Central memory CD8-positive, alpha-beta T cell (primary cell): Measurements from ENCODE around the gene PRPH2.
A peak's percentile ranks its signal among the peaks of the same experiment; 100 is the strongest.

ENCODE experiments used
- ATAC-seq: fragments of 150-1000 bp; cut with Tn5 transposase; replicated peaks from 2 replicates; pipeline ENCODE4 v1.10.0; 2022; ENCODE audit warnings: mild to moderate bottlenecking, moderate FRiP score, moderate number of reproducible peaks; ENCODE audit not compliant: poor library complexity, severe bottlenecking; ENCODE audit errors: extremely low read depth
- DNase-seq, 2 donors: peaks; one replicate each; pipeline ENCODE4 v3.0.0; 2021; ENCODE audit warnings: low spot score in 2 of 2
- H3K27ac Mint-ChIP-seq: one replicate; pipeline ENCODE4 v1.8.0; 2022; ENCODE audit warnings: low read depth, mild to moderate bottlenecking, moderate library complexity, mixed read lengths
- H3K27me3 Mint-ChIP-seq: one replicate; pipeline ENCODE4 v1.8.0; 2022; ENCODE audit warnings: mixed read lengths
- H3K36me3 Mint-ChIP-seq: one replicate; pipeline ENCODE4 v1.8.0; 2022; ENCODE audit warnings: mild to moderate bottlenecking, moderate library complexity, mixed read lengths; ENCODE audit not compliant: insufficient read depth
- H3K4me1 Mint-ChIP-seq: one replicate; pipeline ENCODE4 v1.8.0; 2022; ENCODE audit warnings: mixed read lengths
- H3K4me3 Mint-ChIP-seq: one replicate; pipeline ENCODE4 v1.8.0; 2022; ENCODE audit warnings: mild to moderate bottlenecking, moderate library complexity, mixed read lengths
- H3K9me3 Mint-ChIP-seq: one replicate; pipeline ENCODE4 v1.8.0; 2022; ENCODE audit warnings: mixed read lengths

Gene PRPH2

DNA sequence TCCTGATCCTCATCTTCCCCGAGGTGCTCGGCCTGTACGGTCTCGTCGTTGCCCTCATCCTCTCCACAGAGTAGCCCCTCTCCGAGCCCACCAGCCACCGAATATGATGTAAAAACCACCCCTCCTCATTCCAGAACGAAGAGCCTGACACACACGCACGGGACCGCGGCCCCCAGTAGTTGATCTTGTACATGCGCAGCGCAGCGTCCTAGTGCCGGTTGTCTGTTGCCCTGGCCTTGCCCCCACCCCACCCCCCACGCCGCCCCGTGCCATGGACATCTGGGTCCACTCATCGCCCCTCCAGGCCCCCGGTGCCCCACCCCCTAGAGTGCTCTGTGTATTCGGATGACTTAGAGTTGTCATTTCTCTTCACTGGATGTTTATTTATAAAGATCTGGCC is 5.2 kb upstream of the PRPH2 start:
- peaks cover 16% of the 10 kb centered on the region for H3K4me1 Mint-ChIP-seq
- no peak for DNase-seq
- ATAC-seq = no peak
- peak overlapping the region; percentile 91 for H3K27ac Mint-ChIP-seq
- no peaks in the 10 kb centered on the region for H3K27me3 Mint-ChIP-seq
- H3K36me3 Mint-ChIP-seq = peaks cover 2% of the 10 kb centered on the region
- no peaks in the 10 kb centered on the region for H3K9me3 Mint-ChIP-seq
- H3K4me3 Mint-ChIP-seq = peak overlapping the region; percentile 18

GRCh38 chr6:42727087-42727611 is 4.8 kb upstream of the PRPH2 start:
- H3K4me3 Mint-ChIP-seq = peak overlapping the region; percentile 79
- no peak for ATAC-seq
- H3K4me1 Mint-ChIP-seq = peaks cover 16% of the 10 kb centered on the region
- no peaks in the 10 kb centered on the region for H3K9me3 Mint-ChIP-seq
- peak overlapping the region; percentile 91 for H3K27ac Mint-ChIP-seq
- DNase-seq = no peak
- no peaks in the 10 kb centered on the region for H3K27me3 Mint-ChIP-seq
- H3K36me3 Mint-ChIP-seq = peaks cover 2% of the 10 kb centered on the region

DNA sequence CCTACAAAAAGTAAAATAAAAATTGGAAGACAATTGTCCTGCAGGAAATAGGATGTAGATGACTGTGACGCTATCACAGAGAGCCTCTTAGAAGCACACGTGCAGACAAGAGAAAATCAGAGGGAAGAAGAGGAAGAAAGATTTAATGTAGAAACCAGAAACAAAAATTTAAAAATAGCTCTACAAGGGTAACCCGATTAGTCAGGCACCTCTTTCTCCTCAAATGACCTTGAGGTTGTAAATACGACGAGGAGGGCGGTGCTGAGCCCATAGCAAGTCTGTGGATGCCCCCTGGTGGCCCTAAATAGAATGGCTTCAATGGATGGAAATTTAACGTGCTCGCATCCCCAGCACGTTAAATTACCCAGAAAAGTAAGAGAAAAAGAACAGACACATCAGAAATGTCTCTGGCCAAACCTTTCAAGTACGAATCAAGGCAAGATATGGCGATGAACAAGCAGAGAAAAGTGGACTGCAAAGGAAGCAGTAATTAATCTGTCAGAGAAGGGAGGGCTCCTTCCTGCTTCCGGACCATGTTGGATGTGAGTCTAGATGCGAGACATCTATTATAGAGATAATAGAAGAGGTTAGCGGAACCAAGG is 4.2 kb upstream of the PRPH2 start:
- Mint-ChIP-seq H3K9me3 (no peaks in the 10 kb centered on the region), H3K4me3 (peak overlapping the region; percentile 79), H3K27me3 (no peaks in the 10 kb centered on the region), H3K36me3 (no peaks in the 10 kb centered on the region), H3K27ac (peak overlapping the region; percentile 91), H3K4me1 (peaks cover 16% of the 10 kb centered on the region)
- peak; percentile 40 to 70 for DNase-seq
- ATAC-seq = peak; percentile 96

DNA sequence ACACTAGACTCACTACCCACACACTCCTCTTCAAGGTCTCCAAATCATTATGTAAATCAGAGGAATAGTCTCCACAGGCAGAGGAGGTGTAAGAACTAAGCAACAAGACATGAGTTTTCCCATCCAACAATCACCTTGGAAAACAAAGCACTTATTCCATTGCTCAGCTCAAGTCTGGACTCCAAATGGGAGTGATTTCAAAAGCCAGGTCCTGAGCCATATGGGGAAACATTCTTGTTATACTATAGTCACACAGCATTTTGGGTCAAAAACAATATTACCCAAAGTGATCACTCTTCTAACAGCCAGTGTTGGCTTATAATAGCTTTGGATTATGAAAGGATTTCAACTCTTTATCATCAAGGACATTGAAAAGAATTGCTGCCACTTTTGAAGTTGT is 3.6 kb upstream of the PRPH2 start:
- Mint-ChIP-seq H3K36me3 (no peaks in the 10 kb centered on the region), H3K27ac (peak overlapping the region; percentile 91), H3K9me3 (no peaks in the 10 kb centered on the region), H3K4me1 (peaks cover 16% of the 10 kb centered on the region), H3K27me3 (no peaks in the 10 kb centered on the region), H3K4me3 (peak overlapping the region; percentile 79)
- ATAC-seq = no peak
- no peak for DNase-seq

DNA sequence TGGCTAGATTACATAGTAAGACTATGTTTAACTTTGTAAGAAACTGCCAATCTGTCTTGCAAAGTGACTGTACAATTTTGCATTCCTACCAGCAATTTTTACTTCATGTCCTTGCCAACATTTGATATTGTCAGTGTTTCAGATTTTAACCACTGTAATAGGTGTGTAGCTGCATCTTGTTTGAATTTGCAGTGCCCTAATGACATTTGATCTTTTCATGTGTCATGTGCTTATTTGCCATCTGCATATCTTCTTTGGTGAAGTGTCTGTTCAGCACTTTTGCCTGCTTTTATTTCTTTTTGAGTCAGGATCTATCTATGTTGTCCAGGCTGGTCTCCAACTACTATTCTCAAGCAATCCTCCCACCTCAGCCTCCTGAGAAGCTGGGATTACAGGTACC is 2.4 kb upstream of the PRPH2 start:
- H3K27me3 Mint-ChIP-seq = no peaks in the 10 kb centered on the region
- H3K36me3 Mint-ChIP-seq = no peaks in the 10 kb centered on the region
- no peak overlapping the region for H3K27ac Mint-ChIP-seq
- DNase-seq (no peak), ATAC-seq (no peak)
- H3K9me3 Mint-ChIP-seq = no peaks in the 10 kb centered on the region
- H3K4me3 Mint-ChIP-seq = no peak overlapping the region
- peaks cover 16% of the 10 kb centered on the region for H3K4me1 Mint-ChIP-seq

GRCh38 chr6:42720739-42721138 is 1.7 kb downstream of the PRPH2 start:
- ATAC-seq (no peak), DNase-seq (no peak)
- H3K27ac Mint-ChIP-seq = no peak overlapping the region
- H3K4me3 Mint-ChIP-seq = no peak overlapping the region
- H3K27me3 Mint-ChIP-seq = no peaks in the 10 kb centered on the region
- H3K36me3 Mint-ChIP-seq = no peaks in the 10 kb centered on the region
- peaks cover under 1% of the 10 kb centered on the region for H3K4me1 Mint-ChIP-seq
- H3K9me3 Mint-ChIP-seq = no peaks in the 10 kb centered on the region

DNA sequence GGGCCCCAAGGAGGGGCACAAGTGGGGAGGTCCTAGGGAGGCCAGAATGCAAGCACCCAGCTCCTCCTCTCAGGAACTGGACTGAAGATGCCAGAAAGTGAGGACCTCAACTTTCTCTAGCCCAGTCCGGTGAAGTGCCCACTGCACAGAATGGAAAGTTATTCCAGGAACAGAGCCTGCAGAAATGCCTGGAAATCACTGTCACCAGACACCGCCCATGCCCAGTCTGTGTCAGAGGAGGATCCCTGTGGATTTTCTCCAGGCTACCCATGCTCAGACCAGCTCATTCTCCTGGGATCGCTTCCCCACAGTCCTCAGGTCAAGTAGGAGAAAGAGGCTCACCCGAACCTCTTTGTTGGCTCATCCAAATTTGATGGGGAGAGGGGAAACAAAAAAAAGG is 6.5 kb downstream of the PRPH2 start:
- H3K27ac Mint-ChIP-seq = no peak overlapping the region
- no peaks in the 10 kb centered on the region for H3K27me3 Mint-ChIP-seq
- no peak overlapping the region for H3K4me3 Mint-ChIP-seq
- H3K9me3 Mint-ChIP-seq = no peaks in the 10 kb centered on the region
- ATAC-seq (no peak), DNase-seq (no peak)
- H3K4me1 Mint-ChIP-seq = no peaks in the 10 kb centered on the region
- H3K36me3 Mint-ChIP-seq = no peaks in the 10 kb centered on the region

DNA sequence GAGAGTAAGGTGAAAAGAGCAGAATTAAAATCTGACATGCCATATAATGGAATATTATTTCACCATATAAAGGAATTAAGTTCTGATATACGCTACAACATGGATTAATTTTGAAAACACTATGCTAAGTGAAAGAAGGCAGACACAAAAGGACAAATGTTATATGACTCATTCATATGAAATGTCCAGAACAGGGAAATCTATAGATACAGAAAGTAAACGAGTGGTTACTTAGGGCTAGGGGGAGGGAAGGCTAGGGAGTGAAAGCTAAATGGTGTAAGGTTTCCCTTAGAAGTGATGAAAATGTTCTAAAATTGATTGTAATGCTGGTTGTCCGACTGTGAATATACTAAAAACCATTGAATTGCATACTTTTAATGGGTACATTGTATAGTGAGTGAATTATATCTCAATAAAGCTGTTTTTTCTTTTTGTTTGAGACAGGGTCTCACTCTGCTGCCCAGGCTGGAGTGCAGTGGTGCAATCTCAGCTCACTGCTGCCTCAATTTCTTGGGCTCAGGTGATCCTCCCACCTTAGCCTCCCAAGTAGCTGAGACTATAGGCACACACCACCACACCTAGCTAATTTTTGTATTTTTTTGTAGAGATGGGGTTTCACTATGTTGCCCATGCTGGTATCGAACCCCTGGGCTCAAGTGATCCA is 8.2 kb downstream of the PRPH2 start:
- H3K27ac Mint-ChIP-seq = no peak overlapping the region
- H3K27me3 Mint-ChIP-seq = no peaks in the 10 kb centered on the region
- H3K9me3 Mint-ChIP-seq = no peaks in the 10 kb centered on the region
- H3K4me3 Mint-ChIP-seq = no peak overlapping the region
- no peaks in the 10 kb centered on the region for H3K36me3 Mint-ChIP-seq
- no peak for ATAC-seq
- no peaks in the 10 kb centered on the region for H3K4me1 Mint-ChIP-seq
- no peak for DNase-seq

- no peak overlapping the region for H3K27ac Mint-ChIP-seq
- DNase-seq (no peak), ATAC-seq (no peak)
- H3K27me3 Mint-ChIP-seq = no peaks in the 10 kb centered on the region
- no peak overlapping the region for H3K4me3 Mint-ChIP-seq
- no peaks in the 10 kb centered on the region for H3K4me1 Mint-ChIP-seq
- no peaks in the 10 kb centered on the region for H3K36me3 Mint-ChIP-seq
- H3K9me3 Mint-ChIP-seq = no peaks in the 10 kb centered on the region
Observed at GRCh38 chr6:42711930-42712329, 10.5 kb downstream of the PRPH2 start.

GRCh38 chr6:42710316-42710715 is 12.1 kb downstream of the PRPH2 start:
- Mint-ChIP-seq H3K9me3 (no peaks in the 10 kb centered on the region), H3K4me3 (no peak overlapping the region), H3K27me3 (no peaks in the 10 kb centered on the region), H3K4me1 (no peaks in the 10 kb centered on the region), H3K27ac (no peak overlapping the region), H3K36me3 (peaks cover 2% of the 10 kb centered on the region)
- DNase-seq = no peak
- ATAC-seq = no peak

GRCh38 chr6:42709871-42710270 is 12.5 kb downstream of the PRPH2 start:
- Mint-ChIP-seq H3K9me3 (no peaks in the 10 kb centered on the region), H3K4me1 (no peaks in the 10 kb centered on the region), H3K27me3 (no peaks in the 10 kb centered on the region), H3K4me3 (no peak overlapping the region), H3K27ac (no peak overlapping the region), H3K36me3 (peaks cover 2% of the 10 kb centered on the region)
- ATAC-seq (no peak), DNase-seq (no peak)

GRCh38 chr6:42708096-42708495 is 14.3 kb downstream of the PRPH2 start:
- no peaks in the 10 kb centered on the region for H3K4me1 Mint-ChIP-seq
- no peak for ATAC-seq
- H3K36me3 Mint-ChIP-seq = peaks cover 2% of the 10 kb centered on the region
- H3K9me3 Mint-ChIP-seq = no peaks in the 10 kb centered on the region
- H3K27me3 Mint-ChIP-seq = no peaks in the 10 kb centered on the region
- no peak overlapping the region for H3K4me3 Mint-ChIP-seq
- no peak for DNase-seq
- H3K27ac Mint-ChIP-seq = no peak overlapping the region

DNA sequence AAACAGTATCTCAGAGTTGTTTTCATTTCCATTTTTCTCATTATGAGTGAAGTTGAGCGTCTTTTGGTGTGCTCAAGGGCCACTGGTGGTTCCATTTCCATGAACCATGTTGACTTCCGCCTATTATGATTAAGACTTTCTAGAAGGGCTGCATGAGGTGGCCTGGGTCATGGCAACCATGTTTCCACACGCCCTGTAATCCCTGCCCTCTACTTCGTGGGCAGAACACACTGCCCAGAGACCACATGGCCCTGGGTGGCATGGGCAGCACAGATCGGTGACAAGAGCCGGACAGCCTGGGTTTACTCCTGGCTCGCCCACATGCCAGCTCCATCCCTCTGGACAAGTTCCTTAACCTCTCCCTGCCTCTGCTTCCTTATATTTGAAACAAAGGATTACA is 14.8 kb downstream of the PRPH2 start:
- DNase-seq (no peak), ATAC-seq (no peak)
- H3K27ac Mint-ChIP-seq = no peak overlapping the region
- H3K36me3 Mint-ChIP-seq = peaks cover 2% of the 10 kb centered on the region
- no peaks in the 10 kb centered on the region for H3K27me3 Mint-ChIP-seq
- no peaks in the 10 kb centered on the region for H3K4me1 Mint-ChIP-seq
- H3K9me3 Mint-ChIP-seq = no peaks in the 10 kb centered on the region
- no peak overlapping the region for H3K4me3 Mint-ChIP-seq
